K562 (cell line): ENCODE results near the gene ALX3. TPM values are rescaled to one million over a fixed set of nuclear protein-coding genes. Genes with fewer than 3 reads are reported as not detected.

ENCODE experiments used
- ATAC-seq: fragments of 200-7000 bp; cut with Tn5 transposase; 3 replicates; pipeline ENCODE4 v1.9.1; 2020; ENCODE audit warnings: moderate library complexity
- BruUV-seq: library from RNA; stranded (reverse); fragments of 400-500 nt; replicated peaks from 2 replicates; lab custom pipeline; 2021; lab: Mats Ljungman, UMichigan
- CTCF ChIA-PET: fragments of 300-600 bp; formaldehyde crosslinking; extraction: SDS; loops from one replicate; lab custom pipeline; 2021; ENCODE audit warnings: low intra/inter-chr PET ratio; lab: Yijun Ruan, JAX
- POLR2A ChIA-PET: fragments of 300-600, 350-650 bp; sonication (Branson Sonifier 250); formaldehyde crosslinking; extraction: SDS; loops from one replicate; lab custom pipeline; 2021; ENCODE audit warnings: antibody characterized with exemption, inconsistent platforms; lab: Yijun Ruan, JAX
- DNase-seq, 4 experiments: peaks; one replicate each; pipeline versions ENCODE4 v3.0.0 to v3.0.0-alpha.2; 2011 to 2018; ENCODE audit warnings: low spot score in 3 of 4, mixed read lengths in 3 of 4; ENCODE audit errors: extremely low read depth in 1 of 4
- FAIRE-seq: peaks from 2 replicates; lab custom pipeline; 2011; peaks lifted over from hg19 to GRCh38; lab: Jason Lieb, UNC
- H2AFZ ChIP-seq: 2 replicates; pipeline ENCODE4 v1.6.0; 2011; ENCODE audit warnings: low read depth, low read length, control low read depth, inconsistent platforms
- H3K27ac ChIP-seq: fragments of 200-600 bp; 3 replicates; pipeline ENCODE4 v1.8.0; 2011; ENCODE audit warnings: low read depth, mild to moderate bottlenecking, control low read depth, inconsistent platforms, low read length, moderate library complexity, mixed read lengths; ENCODE audit errors: extremely low read depth
- H3K27me3 ChIP-seq, 2 experiments: fragments of 300-600 bp in 1 of 2; 2 replicates in 1 of 2; 3 replicates in 1 of 2; pipeline versions ENCODE4 v1.6.0 to v1.8.0; 2011; ENCODE audit warnings: inconsistent platforms in 2 of 2, low read length in 2 of 2, mild to moderate bottlenecking in 1 of 2, mixed read lengths in 1 of 2, moderate library complexity in 1 of 2; ENCODE audit not compliant: control insufficient read depth in 2 of 2, insufficient read depth in 2 of 2
- H3K36me3 ChIP-seq: fragments of 300-600 bp; 3 replicates; pipeline ENCODE4 v1.8.0; 2011; ENCODE audit warnings: mild to moderate bottlenecking, low read length, inconsistent platforms; ENCODE audit not compliant: control insufficient read depth, insufficient read depth
- H3K4me1 ChIP-seq, 2 experiments: fragments of 200-600 bp in 1 of 2; replicated peaks in 1 of 2; 2 replicates in 1 of 2; 3 replicates in 1 of 2; pipeline versions ENCODE4 v1.5.1 to v1.8.0; 2011; ENCODE audit warnings: inconsistent platforms in 2 of 2, low read length in 2 of 2, mild to moderate bottlenecking in 1 of 2, mixed read lengths in 1 of 2, moderate library complexity in 1 of 2; ENCODE audit not compliant: control insufficient read depth in 2 of 2, insufficient read depth in 2 of 2
- H3K4me2 ChIP-seq: 2 replicates; pipeline ENCODE4 v1.6.1; 2011; ENCODE audit warnings: low read length, control low read depth, inconsistent platforms, mixed read lengths; ENCODE audit not compliant: insufficient read depth
- H3K4me3 ChIP-seq: fragments of 200-600 bp; sonication (generic), shearing (Covaris generic); 2 replicates; pipeline ENCODE4 v1.5.1; 2016; ENCODE audit warnings: control low read depth, inconsistent platforms
- H3K79me2 ChIP-seq: fragments of 200-600 bp; 3 replicates; pipeline ENCODE4 v1.8.0; 2011; ENCODE audit warnings: low read length, inconsistent platforms; ENCODE audit not compliant: control insufficient read depth, insufficient read depth
- H3K9ac ChIP-seq, 2 experiments: 2 replicates each; pipeline versions ENCODE4 v1.6.0 to v1.6.1; 2011; ENCODE audit warnings: low read depth in 2 of 2, low read length in 2 of 2, control low read depth in 1 of 2, inconsistent platforms in 1 of 2, mild to moderate bottlenecking in 1 of 2, mixed read lengths in 1 of 2; ENCODE audit not compliant: insufficient read depth in 1 of 2
- H3K9me1 ChIP-seq: one replicate; pipeline ENCODE4 v1.6.0; 2011; ENCODE audit warnings: inconsistent platforms, mild to moderate bottlenecking, low read length, moderate library complexity; ENCODE audit not compliant: control insufficient read depth, insufficient read depth
- H3K9me3 ChIP-seq: replicated peaks from 2 replicates; pipeline ENCODE4 v1.5.1; 2011; ENCODE audit warnings: low read depth, low read length, inconsistent platforms; ENCODE audit not compliant: control insufficient read depth, insufficient read depth
- H4K20me1 ChIP-seq: replicated peaks from 2 replicates; pipeline ENCODE4 v1.6.1; 2011; ENCODE audit warnings: low read length, inconsistent platforms, mixed read lengths; ENCODE audit not compliant: control insufficient read depth, insufficient read depth
- BRCA1 ChIP-seq, 2 experiments: fragments of 450-650 bp in 1 of 2; sonication (generic) in 1 of 2; formaldehyde crosslinking in 1 of 2; IDR thresholded peaks; 2 replicates each; pipeline versions ENCODE4 v1.5.0 to v1.6.1; 2017 to 2020; ENCODE audit warnings: mild to moderate bottlenecking in 1 of 2, missing genetic modification reagents in 1 of 2
- CBFB ChIP-seq: sonication (generic); formaldehyde crosslinking; IDR thresholded peaks from 2 replicates; pipeline ENCODE4 v1.4.0; 2020; ENCODE audit warnings: mild to moderate bottlenecking, missing genetic modification reagents
- DNMT1 ChIP-seq: fragments of 450-650 bp; IDR thresholded peaks from 2 replicates; pipeline ENCODE4 v1.6.1; 2016; ENCODE audit warnings: antibody characterized with exemption, mild to moderate bottlenecking
- ERF ChIP-seq: fragments of 450-650 bp; formaldehyde crosslinking; IDR thresholded peaks from 2 replicates; pipeline ENCODE4 v1.4.0; 2020; ENCODE audit warnings: mild to moderate bottlenecking, mixed read lengths
- FOXJ3 ChIP-seq: sonication (generic); formaldehyde crosslinking; IDR thresholded peaks from 2 replicates; pipeline ENCODE4 v1.4.0; 2020; ENCODE audit warnings: mild to moderate bottlenecking, missing genetic modification reagents
- HDAC3 ChIP-seq: fragments of 450-650 bp; IDR thresholded peaks from 2 replicates; pipeline ENCODE4 v1.6.1; 2018; ENCODE audit warnings: borderline replicate concordance, mild to moderate bottlenecking, moderate library complexity; ENCODE audit not compliant: partially characterized antibody
- HNRNPLL ChIP-seq: fragments of 200-400 bp; formaldehyde crosslinking; IDR thresholded peaks from 2 replicates; pipeline ENCODE4 v1.6.1; 2017; ENCODE audit warnings: low read length, low read depth, mild to moderate bottlenecking; ENCODE audit not compliant: poor library complexity, severe bottlenecking
- HNRNPUL1 ChIP-seq: fragments of 200-400 bp; formaldehyde crosslinking; IDR thresholded peaks from 2 replicates; pipeline ENCODE4 v1.6.1; 2017; ENCODE audit warnings: low read length
- POLR3G ChIP-seq: IDR thresholded peaks from 2 replicates; pipeline ENCODE4 v1.6.1; 2011; ENCODE audit not compliant: insufficient read length, insufficient replicate concordance; ENCODE audit errors: extremely low read depth
- PREB ChIP-seq: sonication (generic); formaldehyde crosslinking; IDR thresholded peaks from 2 replicates; pipeline ENCODE4 v1.8.1; 2023; ENCODE audit warnings: mild to moderate bottlenecking, missing genetic modification reagents
- ZBTB26 ChIP-seq: fragments of 450-650 bp; formaldehyde crosslinking; IDR thresholded peaks from 2 replicates; pipeline ENCODE4 v1.4.0; 2022; ENCODE audit warnings: missing genetic modification characterization
- ZFP1 ChIP-seq: fragments of 450-650 bp; formaldehyde crosslinking; IDR thresholded peaks from 2 replicates; pipeline ENCODE4 v1.4.0; 2020; ENCODE audit warnings: mild to moderate bottlenecking, mixed read lengths
- ZNF384 ChIP-seq: IDR thresholded peaks from 2 replicates; pipeline ENCODE4 v1.6.1; 2012; ENCODE audit warnings: low read depth, low read length, improper control_type of control experiment
- WGBS: fragments of 100-300 bp; shearing (Covaris generic); methylation state at CpG from one replicate; pipeline ENCODE4 v1.1.6; 2016; ENCODE audit warnings: low coverage, mixed read lengths; ENCODE audit not compliant: insufficient coverage; ENCODE audit errors: missing lambda C conversion rate; 5-methylcytosine and 5-hydroxymethylcytosine counted together
- in situ Hi-C: fragments of 300-500 bp; cut with MboI; formaldehyde crosslinking; loops from 4 replicates; pipeline ENCODE4 v1.15.0; 2018; ENCODE audit warnings: inconsistent platforms, mixed read lengths
- intact Hi-C: fragments of 100-400 bp; cut with micrococcal nuclease; formaldehyde crosslinking; loops from 2 replicates; pipeline ENCODE4 v1.14.2; 2022
- polyA plus RNA-seq, 8 experiments: library from polyadenylated mRNA; depleted of rRNA in 4 of 8; stranded (reverse) in 5 of 8; unstranded in 3 of 8; fragments of >200 nt; fragmentation: Nextera tagmentation in 2 of 8; fragmentation: Illumina TruSeq in 1 of 8; extraction: Ambion mirVana in 2 of 8; extraction: Trizol in 1 of 8; gene quantifications; 2 replicates each; pipeline versions ENCODE4 v1.2.1 to v1.2.3, GENCODE V29; 2011 to 2014; ENCODE audit warnings: inconsistent platforms in 1 of 8, missing spikeins in 1 of 8
- total RNA-seq, 7 experiments: library from RNA; depleted of rRNA in 6 of 7; stranded (reverse); fragments of >200 nt in 6 of 7; fragmentation: Illumina TruSeq in 2 of 7; extraction: Trizol in 2 of 7; gene quantifications; 2 replicates each; pipeline versions ENCODE4 v1.2.1 to v1.2.3, GENCODE V29; 2011 to 2021; ENCODE audit warnings: low replicate concordance in 1 of 7
- TF ChIP-seq, protein P1 (sequence below): fragments of 450-650 bp; formaldehyde crosslinking; conservative IDR thresholded peaks from 2 replicates; pipeline ENCODE4 v1.4.0; 2022; ENCODE audit warnings: mild to moderate bottlenecking, missing genetic modification characterization
- TF ChIP-seq, protein P2 (sequence below): sonication (generic); formaldehyde crosslinking; IDR thresholded peaks from 2 replicates; pipeline ENCODE4 v1.8.1; 2023; ENCODE audit warnings: mild to moderate bottlenecking, missing genetic modification reagents

ALX3 gene
- total and polyA plus RNA-seq, 9 of the 15 experiments (the other 6 are each of a cell fraction or from before 2014, with no cell fraction given): not detected

- TF ChIP-seq, protein P1, sequence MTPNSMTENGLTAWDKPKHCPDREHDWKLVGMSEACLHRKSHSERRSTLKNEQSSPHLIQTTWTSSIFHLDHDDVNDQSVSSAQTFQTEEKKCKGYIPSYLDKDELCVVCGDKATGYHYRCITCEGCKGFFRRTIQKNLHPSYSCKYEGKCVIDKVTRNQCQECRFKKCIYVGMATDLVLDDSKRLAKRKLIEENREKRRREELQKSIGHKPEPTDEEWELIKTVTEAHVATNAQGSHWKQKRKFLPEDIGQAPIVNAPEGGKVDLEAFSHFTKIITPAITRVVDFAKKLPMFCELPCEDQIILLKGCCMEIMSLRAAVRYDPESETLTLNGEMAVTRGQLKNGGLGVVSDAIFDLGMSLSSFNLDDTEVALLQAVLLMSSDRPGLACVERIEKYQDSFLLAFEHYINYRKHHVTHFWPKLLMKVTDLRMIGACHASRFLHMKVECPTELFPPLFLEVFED (CRISPR knock-in tag): no peak
- TF ChIP-seq, protein P2, sequence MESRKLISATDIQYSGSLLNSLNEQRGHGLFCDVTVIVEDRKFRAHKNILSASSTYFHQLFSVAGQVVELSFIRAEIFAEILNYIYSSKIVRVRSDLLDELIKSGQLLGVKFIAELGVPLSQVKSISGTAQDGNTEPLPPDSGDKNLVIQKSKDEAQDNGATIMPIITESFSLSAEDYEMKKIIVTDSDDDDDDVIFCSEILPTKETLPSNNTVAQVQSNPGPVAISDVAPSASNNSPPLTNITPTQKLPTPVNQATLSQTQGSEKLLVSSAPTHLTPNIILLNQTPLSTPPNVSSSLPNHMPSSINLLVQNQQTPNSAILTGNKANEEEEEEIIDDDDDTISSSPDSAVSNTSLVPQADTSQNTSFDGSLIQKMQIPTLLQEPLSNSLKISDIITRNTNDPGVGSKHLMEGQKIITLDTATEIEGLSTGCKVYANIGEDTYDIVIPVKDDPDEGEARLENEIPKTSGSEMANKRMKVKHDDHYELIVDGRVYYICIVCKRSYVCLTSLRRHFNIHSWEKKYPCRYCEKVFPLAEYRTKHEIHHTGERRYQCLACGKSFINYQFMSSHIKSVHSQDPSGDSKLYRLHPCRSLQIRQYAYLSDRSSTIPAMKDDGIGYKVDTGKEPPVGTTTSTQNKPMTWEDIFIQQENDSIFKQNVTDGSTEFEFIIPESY: no peak
- TF ChIP-seq BRCA1 (IDR thresholded peaks at IDR 0.05): no peak
- no peak for TF ChIP-seq BRCA1 (CRISPR knock-in tag; IDR thresholded peaks at IDR 0.05)
- no peak for TF ChIP-seq ERF
- no peak for TF ChIP-seq HNRNPUL1
Observed at GRCh38 chr1:110094931-110095654, 24.6 kb upstream of the ALX3 start (continued).

DNA sequence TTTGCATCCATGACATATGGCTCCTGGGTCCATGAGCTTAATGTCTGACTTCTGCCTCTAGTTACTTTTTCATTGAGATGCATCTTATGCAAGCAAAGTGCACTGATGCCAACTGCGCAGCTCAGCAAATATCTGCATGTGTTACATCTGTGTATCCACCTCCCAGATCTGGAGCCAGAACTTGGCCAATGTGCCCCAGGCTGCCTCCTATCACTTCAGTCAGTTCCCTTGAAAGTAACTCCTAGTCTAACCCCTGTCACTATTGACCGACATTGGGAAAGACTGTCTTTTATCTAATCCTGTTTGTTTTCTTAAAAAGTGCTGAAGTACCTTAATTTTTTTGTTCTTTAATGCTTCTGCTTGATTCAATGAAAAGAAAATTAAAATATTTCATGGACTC, 22.5 kb upstream of the ALX3 start:
- intact Hi-C loops: no loop called here
- Histone ChIP-seq H3K4me1 (peaks cover 12 to 14% of the 10 kb centered on the region in 2 experiments), H3K9me1 (peaks cover 5% of the 10 kb centered on the region), H3K4me3 (no peak overlapping the region), H4K20me1 (no peaks in the 10 kb centered on the region; the same call in 1 of the 2 replicates), H3K27ac (no peak overlapping the region), H3K4me2 (no peak overlapping the region), H2AFZ (no peak overlapping the region), H3K9me3 (no peaks in the 10 kb centered on the region), H3K36me3 (no peaks in the 10 kb centered on the region), H3K27me3 (peaks cover 17 to 41% of the 10 kb centered on the region in 2 experiments; a peak in 3 of 5 replicates), H3K9ac (no peak overlapping the region), H3K79me2 (no peaks in the 10 kb centered on the region)
- POLR2A ChIA-PET: interaction anchor here (0.6 to 4.5 kb wide), 3 partner anchors 10 to 480 kb away, joined by 3 to 48 read pairs (median 7); partner anchors contain the start of gene ALX3
- FAIRE-seq: no peak
- ATAC-seq: no peak
- no TSS peak for BruUV-seq
- 0% methylated on average over 2 of the region's 2 CpGs for WGBS
- no peak for DNase-seq
- CTCF ChIA-PET: no interaction called here
- in situ Hi-C loops: no loop called here
- no peak for TF ChIP-seq CBFB (CRISPR knock-in tag)
- no peak for TF ChIP-seq ZFP1
- no peak for TF ChIP-seq HNRNPLL
- TF ChIP-seq DNMT1: no peak
- TF ChIP-seq ZBTB26 (CRISPR knock-in tag): no peak
- TF ChIP-seq ZNF384: no peak
- no peak for TF ChIP-seq HDAC3
- TF ChIP-seq POLR3G: no peak
- TF ChIP-seq PREB (CRISPR knock-in tag): no peak
- TF ChIP-seq FOXJ3 (CRISPR knock-in tag): no peak
